ENCODE results near the gene PRSS21. TPM values are rescaled to one million over a fixed set of nuclear protein-coding genes. Genes with fewer than 3 reads are reported as not detected.

PRSS21 gene
- total RNA-seq, 1 experiment from 2014 or later: 1.5 TPM

- no peak for DNase-seq (ENCODE audit: low spot score)
- ATAC-seq: no peak
- Mint-ChIP-seq H3K36me3 (no peaks in the 10 kb centered on the region), H3K4me1 (peaks cover 4% of the 10 kb centered on the region), H3K9me3 (no peaks in the 10 kb centered on the region), H3K27me3 (ENCODE audit: low read depth) (peaks cover 36% of the 10 kb centered on the region), H3K4me3 (peak overlapping the region; percentile 16; the same call in 1 of the 2 replicates), H3K27ac (no peak overlapping the region)
- TF ChIP-seq IRF2 (CRISPR knock-in tag; IDR thresholded peaks at IDR 0.05; ENCODE audit: borderline replicate concordance, low read depth) (no peak), ZNF263 (CRISPR knock-in tag; IDR thresholded peaks at IDR 0.05; ENCODE audit: low read depth) (0 out of 2 replicates have a peak, but pooled peaks have one; percentile 42), SP1 (CRISPR knock-in tag; conservative IDR thresholded peaks at IDR 0.05) (no peak), NR3C1 (CRISPR knock-in tag; conservative IDR thresholded peaks at IDR 0.05; ENCODE audit: low read depth) (no peak)
- ChIA-PET CTCF (interaction anchor here (0.8 to 2.7 kb wide), 3 partner anchors 12 to 141 kb away, joined by 3 to 18 read pairs (median 8); partner anchors contain the start of gene PRSS41), POLR2A (no interaction called here)
These were observed 30.8 kb upstream of the PRSS21 start for GRCh38 chr16:2786061-2786825.

- Mint-ChIP-seq H3K36me3 (no peaks in the 10 kb centered on the region), H3K4me3 (no peak overlapping the region), H3K9me3 (no peaks in the 10 kb centered on the region), H3K27me3 (ENCODE audit: low read depth) (peaks cover 41% of the 10 kb centered on the region), H3K4me1 (peaks cover 4% of the 10 kb centered on the region), H3K27ac (no peak overlapping the region)
- no peak for DNase-seq (ENCODE audit: low spot score)
- no peak for TF ChIP-seq USF2 (CRISPR knock-in tag; IDR thresholded peaks at IDR 0.05)
- no peak for TF ChIP-seq HMGA2 (CRISPR knock-in tag; IDR thresholded peaks at IDR 0.05)
- no peak for TF ChIP-seq SMAD4 (CRISPR knock-in tag; IDR thresholded peaks at IDR 0.05)
- no peak for TF ChIP-seq JUN (CRISPR knock-in tag; IDR thresholded peaks at IDR 0.05)
- no peak for TF ChIP-seq TCF7 (CRISPR knock-in tag; IDR thresholded peaks at IDR 0.05; ENCODE audit: low read depth)
- TF ChIP-seq SOX15 (CRISPR knock-in tag; IDR thresholded peaks at IDR 0.05): no peak
- TF ChIP-seq OVOL2 (CRISPR knock-in tag; IDR thresholded peaks at IDR 0.05; ENCODE audit: borderline replicate concordance): no peak
- TF ChIP-seq ATF6 (CRISPR knock-in tag; IDR thresholded peaks at IDR 0.05): no peak
- no peak for TF ChIP-seq PREB (CRISPR knock-in tag; IDR thresholded peaks at IDR 0.05; ENCODE audit: borderline replicate concordance)
- TF ChIP-seq EMX1 (CRISPR knock-in tag; IDR thresholded peaks at IDR 0.05): no peak
- ChIA-PET CTCF (no interaction called here), POLR2A (no interaction called here)
- no peak for ATAC-seq
These were observed 30.2 kb upstream of the PRSS21 start for GRCh38 chr16:2786826-2787151.

- Mint-ChIP-seq H3K4me1 (peaks cover 4% of the 10 kb centered on the region), H3K4me3 (no peak within 1 kb of the TSS), H3K27ac (no peak within 1 kb of the TSS), H3K27me3 (ENCODE audit: low read depth) (peaks cover 45% of the 10 kb centered on the region), H3K9me3 (no peaks in the 10 kb centered on the region), H3K36me3 (no peaks in the 10 kb centered on the region)
- ChIA-PET CTCF (interaction anchor here (1.2 to 1.8 kb wide), 2 partner anchors 11 to 36 kb away, joined by 4 to 7 read pairs; partner anchors contain the start of gene PRSS41), POLR2A (no interaction called here)
- ATAC-seq: no peak
- no peak for DNase-seq (ENCODE audit: low spot score)
- TF ChIP-seq CREM (CRISPR knock-in tag; IDR thresholded peaks at IDR 0.05) (no peak), RELA (CRISPR knock-in tag; IDR thresholded peaks at IDR 0.05; ENCODE audit: borderline replicate concordance) (no peak), KAT7 (CRISPR knock-in tag; IDR thresholded peaks at IDR 0.05; ENCODE audit: borderline replicate concordance) (no peak), IRF2 (CRISPR knock-in tag; IDR thresholded peaks at IDR 0.05; ENCODE audit: borderline replicate concordance, low read depth) (no peak), TEAD1 (CRISPR knock-in tag; IDR thresholded peaks at IDR 0.05) (no peak), STAT6 (CRISPR knock-in tag; conservative IDR thresholded peaks at IDR 0.05; ENCODE audit: low read depth) (no peak), GABPB1 (CRISPR knock-in tag; IDR thresholded peaks at IDR 0.05) (no peak), SMAD3 (CRISPR knock-in tag; IDR thresholded peaks at IDR 0.05; ENCODE audit: borderline replicate concordance) (no peak), HMGA2 (CRISPR knock-in tag; IDR thresholded peaks at IDR 0.05) (no peak), ZSCAN18 (CRISPR knock-in tag; IDR thresholded peaks at IDR 0.05) (no peak), MLX (CRISPR knock-in tag; IDR thresholded peaks at IDR 0.05) (no peak), ELF4 (CRISPR knock-in tag; IDR thresholded peaks at IDR 0.05; ENCODE audit: low read depth) (no peak)
These were observed 29.6 kb upstream of the PRSS21 start, which contains the start of gene PRSS33 for GRCh38 chr16:2787406-2787805. Gene PRSS33, minus strand, starts transcription at chr16:2787560. Its CDS starts 1,013 bp downstream, at chr16:2786547.

All from WTC11 (cell line).